ENCODE measurements around the gene SCNN1A. TPM values are rescaled to one million over a fixed set of nuclear protein-coding genes. Genes with fewer than 3 reads are reported as not detected.

SCNN1A gene
- total RNA-seq, 1 donor from 2014 or later: 0.46 TPM

- ATAC-seq: no peak
- no peak for DNase-seq (ENCODE audit: missing footprints)
- intact Hi-C loops (cut with DNase I): no loop called here
These were observed 2.9 kb downstream of the SCNN1A start for GRCh38 chr12:6372403-6373003.

GRCh38 chr12:6370994-6371754 is 4.2 kb downstream of the SCNN1A start:
- ATAC-seq (no peak), DNase-seq (ENCODE audit: missing footprints) (no peak)
- intact Hi-C loops (cut with DNase I): no loop called here

GRCh38 chr12:6370576-6370935 is 4.8 kb downstream of the SCNN1A start:
- no peak for DNase-seq (ENCODE audit: missing footprints)
- ATAC-seq: no peak
- intact Hi-C loops (cut with DNase I): no loop called here

GRCh38 chr12:6369916-6370575 is 5.3 kb downstream of the SCNN1A start:
- ATAC-seq (no peak), DNase-seq (ENCODE audit: missing footprints) (no peak)
- intact Hi-C loops (cut with DNase I): no loop called here

GRCh38 chr12:6368906-6369525 is 6.3 kb downstream of the SCNN1A start:
- intact Hi-C loops (cut with DNase I): no loop called here
- no peak for DNase-seq (ENCODE audit: missing footprints)
- ATAC-seq: no peak

- no peak for ATAC-seq
- no peak for DNase-seq (ENCODE audit: missing footprints)
- intact Hi-C loops (cut with DNase I): no loop called here
These were observed 7.1 kb downstream of the SCNN1A start for GRCh38 chr12:6367969-6368892.

- DNase-seq (ENCODE audit: missing footprints) (no peak), ATAC-seq (no peak)
- intact Hi-C loops (cut with DNase I): no loop called here
These were observed 8.0 kb downstream of the SCNN1A start for GRCh38 chr12:6367065-6367968.

GRCh38 chr12:6364044-6364374 is 11.4 kb downstream of the SCNN1A start:
- DNase-seq (ENCODE audit: missing footprints): no peak

GRCh38 chr12:6363330-6364043 is 11.9 kb downstream of the SCNN1A start:
- intact Hi-C loops (cut with DNase I): no loop called here
- ATAC-seq (peak; percentile 93), DNase-seq (ENCODE audit: missing footprints) (peak; percentile 89)

More at GRCh38 chr12:6364044-6364374, 11.4 kb downstream of the SCNN1A start:
- ATAC-seq: no peak
- intact Hi-C loops (cut with DNase I): no loop called here

GRCh38 chr12:6363010-6363329 is 12.4 kb downstream of the SCNN1A start:
- ATAC-seq: no peak
- no peak for DNase-seq (ENCODE audit: missing footprints)
- intact Hi-C loops (cut with DNase I): no loop called here

- ATAC-seq (no peak), DNase-seq (ENCODE audit: missing footprints) (no peak)
- intact Hi-C loops (cut with DNase I): no loop called here
These were observed 13.0 kb downstream of the SCNN1A start for GRCh38 chr12:6362403-6362802.

- intact Hi-C loops (cut with DNase I): no loop called here
- ATAC-seq: peak; percentile 18
- peak; percentile 82 for DNase-seq (ENCODE audit: missing footprints)
These were observed 13.5 kb downstream of the SCNN1A start for GRCh38 chr12:6361834-6362233.

- DNase-seq (ENCODE audit: missing footprints) (no peak), ATAC-seq (no peak)
- intact Hi-C loops (cut with DNase I): no loop called here
These were observed 14.5 kb downstream of the SCNN1A start for GRCh38 chr12:6360578-6361490.

- intact Hi-C loops (cut with DNase I): no loop called here
- ATAC-seq (no peak), DNase-seq (ENCODE audit: missing footprints) (no peak)
These were observed 15.2 kb downstream of the SCNN1A start for GRCh38 chr12:6360080-6360571.

- intact Hi-C loops (cut with DNase I): no loop called here
- ATAC-seq (no peak), DNase-seq (ENCODE audit: missing footprints) (no peak)
These were observed 16.5 kb downstream of the SCNN1A start for GRCh38 chr12:6358881-6359280.

- no peak for ATAC-seq
- intact Hi-C loops (cut with DNase I): no loop called here
- no peak for DNase-seq (ENCODE audit: missing footprints)
These were observed 19.0 kb downstream of the SCNN1A start for GRCh38 chr12:6356374-6356820.
